HepG2 (cell line): Measurements from ENCODE around the gene SNAPC4.

Experiments used
- CBFB ChIP-seq: sonication (generic); formaldehyde crosslinking; IDR thresholded peaks from 2 replicates; pipeline ENCODE4 v1.4.0; 2020; ENCODE audit warnings: missing genetic modification reagents
- TF ChIP-seq, protein P1 (sequence below): sonication (generic); formaldehyde crosslinking; conservative IDR thresholded peaks from 2 replicates; pipeline ENCODE4 v1.8.1; 2023; ENCODE audit warnings: missing genetic modification reagents

- no peak for TF ChIP-seq CBFB (CRISPR knock-in tag)
- TF ChIP-seq, protein P1, sequence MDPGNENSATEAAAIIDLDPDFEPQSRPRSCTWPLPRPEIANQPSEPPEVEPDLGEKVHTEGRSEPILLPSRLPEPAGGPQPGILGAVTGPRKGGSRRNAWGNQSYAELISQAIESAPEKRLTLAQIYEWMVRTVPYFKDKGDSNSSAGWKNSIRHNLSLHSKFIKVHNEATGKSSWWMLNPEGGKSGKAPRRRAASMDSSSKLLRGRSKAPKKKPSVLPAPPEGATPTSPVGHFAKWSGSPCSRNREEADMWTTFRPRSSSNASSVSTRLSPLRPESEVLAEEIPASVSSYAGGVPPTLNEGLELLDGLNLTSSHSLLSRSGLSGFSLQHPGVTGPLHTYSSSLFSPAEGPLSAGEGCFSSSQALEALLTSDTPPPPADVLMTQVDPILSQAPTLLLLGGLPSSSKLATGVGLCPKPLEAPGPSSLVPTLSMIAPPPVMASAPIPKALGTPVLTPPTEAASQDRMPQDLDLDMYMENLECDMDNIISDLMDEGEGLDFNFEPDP (CRISPR knock-in tag), result no peak
Observed at GRCh38 chr9:136391737-136392537, 8.0 kb downstream of the SNAPC4 start.
